GM12878 (cell line): ENCODE measurements around the gene DEK. TPM values are rescaled to one million over a fixed set of nuclear protein-coding genes. Genes with fewer than 3 reads are reported as not detected.
A peak's percentile ranks its signal among the peaks of the same experiment; 100 is the strongest.

Source experiments
- BHLHE40 ChIP-seq, 2 experiments: fragments of 450-650 bp in 1 of 2; IDR thresholded peaks; 2 replicates each; pipeline ENCODE4 v1.6.1; 2011 to 2017; ENCODE audit warnings: low read depth in 2 of 2, borderline replicate concordance in 1 of 2, improper control_type of control experiment in 1 of 2, low read length in 1 of 2, mild to moderate bottlenecking in 1 of 2
- CBX5 ChIP-seq: sonication (generic); IDR thresholded peaks from 2 replicates; pipeline ENCODE4 v1.6.1; 2016; ENCODE audit warnings: low read depth, moderate library complexity, mild to moderate bottlenecking, inconsistent platforms
- CEBPB ChIP-seq, 2 experiments: fragments of 150-350 bp in 1 of 2; IDR thresholded peaks; 2 replicates each; pipeline ENCODE4 v1.6.1; 2012 to 2014; ENCODE audit warnings: low read depth in 2 of 2, low read length in 2 of 2, borderline replicate concordance in 1 of 2, inconsistent platforms in 1 of 2
- CTCF ChIP-seq, 3 experiments: IDR thresholded peaks in 2 of 3; conservative IDR thresholded peaks in 1 of 3; 2 replicates each; pipeline ENCODE4 v1.5.1; 2011; ENCODE audit warnings: low read depth in 3 of 3, low read length in 3 of 3, mild to moderate bottlenecking in 3 of 3, control low read depth in 2 of 3, moderate library complexity in 2 of 3, inconsistent platforms in 1 of 3, mixed read lengths in 1 of 3; ENCODE audit not compliant: control insufficient read depth in 2 of 3, insufficient read depth in 1 of 3; ENCODE audit errors: extremely low read depth in 1 of 3
- ESRRA ChIP-seq: IDR thresholded peaks from 2 replicates; pipeline ENCODE4 v1.6.1; 2012; ENCODE audit warnings: mild to moderate bottlenecking, low read length, improper control_type of control experiment
- FOS ChIP-seq: IDR thresholded peaks from 3 replicates; pipeline ENCODE4 v1.6.1; 2011; ENCODE audit warnings: borderline replicate concordance; ENCODE audit not compliant: insufficient read length; ENCODE audit errors: extremely low read depth
- GABPA ChIP-seq: IDR thresholded peaks from 2 replicates; pipeline ENCODE4 v1.6.1; 2014; ENCODE audit warnings: antibody characterized with exemption, low read depth, mild to moderate bottlenecking, inconsistent platforms
- JUNB ChIP-seq: IDR thresholded peaks from 2 replicates; pipeline ENCODE4 v1.6.1; 2016; ENCODE audit warnings: antibody characterized with exemption, mild to moderate bottlenecking
- MEF2A ChIP-seq: IDR thresholded peaks from 2 replicates; pipeline ENCODE4 v1.6.1; 2011; ENCODE audit warnings: low read depth, mild to moderate bottlenecking, low read length, moderate library complexity; ENCODE audit not compliant: insufficient read depth
- MXI1 ChIP-seq: fragments of 150-350 bp; IDR thresholded peaks from 2 replicates; pipeline ENCODE4 v1.6.1; 2011; ENCODE audit warnings: low read depth, mild to moderate bottlenecking, inconsistent platforms, low read length, improper control_type of control experiment
- NFYA ChIP-seq: IDR thresholded peaks from 2 replicates; pipeline ENCODE4 v1.6.1; 2011; ENCODE audit warnings: low read depth, mild to moderate bottlenecking, low read length, improper control_type of control experiment, borderline replicate concordance
- NR2F1 ChIP-seq: fragments of 450-650 bp; conservative IDR thresholded peaks from 2 replicates; pipeline ENCODE4 v1.6.1; 2017; ENCODE audit warnings: mild to moderate bottlenecking
- POLR2A ChIP-seq: IDR thresholded peaks from 2 replicates; pipeline ENCODE4 v1.6.1; 2011; ENCODE audit warnings: low read depth, mild to moderate bottlenecking, low read length
- RBBP5 ChIP-seq: fragments of 200-600 bp; sonication (generic); conservative IDR thresholded peaks from 2 replicates; pipeline ENCODE4 v1.6.1; 2016
- SMAD5 ChIP-seq: IDR thresholded peaks from 2 replicates; pipeline ENCODE4 v1.6.1; 2016; ENCODE audit warnings: antibody characterized with exemption, low read depth
- TAF1 ChIP-seq: IDR thresholded peaks from 2 replicates; pipeline ENCODE4 v1.6.1; 2011; ENCODE audit warnings: mild to moderate bottlenecking, low read depth, low read length, borderline replicate concordance
- USF2 ChIP-seq: IDR thresholded peaks from 2 replicates; pipeline ENCODE4 v1.6.1; 2011; ENCODE audit warnings: low read depth, low read length, improper control_type of control experiment, borderline replicate concordance
- ZNF622 ChIP-seq: fragments of 450-650 bp; IDR thresholded peaks from 2 replicates; pipeline ENCODE4 v1.6.1; 2017; ENCODE audit warnings: mild to moderate bottlenecking, inconsistent platforms
- ZSCAN29 ChIP-seq: fragments of 450-650 bp; IDR thresholded peaks from 2 replicates; pipeline ENCODE4 v1.6.1; 2017; ENCODE audit warnings: mild to moderate bottlenecking, moderate library complexity
- polyA plus RNA-seq, 11 experiments: library from polyadenylated mRNA; depleted of rRNA in 4 of 11; unstranded in 6 of 11; stranded (reverse) in 5 of 11; fragments of >200 nt; fragmentation: Nextera tagmentation in 4 of 11; fragmentation: Illumina TruSeq in 1 of 11; extraction: Ambion mirVana in 4 of 11; extraction: Trizol in 1 of 11; gene quantifications; 1 replicate in 1 of 11; 2 replicates in 10 of 11; pipeline versions ENCODE4 v1.2.1 to v1.2.3, GENCODE V29; 2011 to 2016; ENCODE audit warnings: inconsistent platforms in 2 of 11, missing spikeins in 2 of 11, low read depth in 1 of 11
- total RNA-seq, 4 experiments: library from RNA; depleted of rRNA in 3 of 4; stranded (reverse); fragments of >200 nt in 3 of 4; fragmentation: Illumina TruSeq in 1 of 4; extraction: Trizol in 1 of 4; gene quantifications; 2 replicates each; pipeline versions ENCODE4 v1.2.1 to v1.2.3, GENCODE V29; 2013 to 2021
- TF ChIP-seq, protein P1 (sequence below): fragments of 450-650 bp; IDR thresholded peaks from 2 replicates; pipeline ENCODE4 v1.6.1; 2016; ENCODE audit warnings: mild to moderate bottlenecking
- TF ChIP-seq, protein P2 (sequence below): IDR thresholded peaks from 2 replicates; pipeline ENCODE4 v1.6.1; 2011; ENCODE audit warnings: borderline replicate concordance, low read depth, mild to moderate bottlenecking, moderate library complexity, mixed read lengths, low read length; ENCODE audit not compliant: insufficient read depth; ENCODE audit errors: extremely low read length
- TF ChIP-seq, protein P3 (sequence below): fragments of 450-650 bp; IDR thresholded peaks from 2 replicates; pipeline ENCODE4 v1.6.1; 2017; ENCODE audit warnings: mild to moderate bottlenecking
- TF ChIP-seq, protein P4 (sequence below): IDR thresholded peaks from 2 replicates; pipeline ENCODE4 v1.6.1; 2012; ENCODE audit warnings: low read length, inconsistent platforms

The DEK gene
- total and polyA plus RNA-seq, 10 of the 15 experiments (the other 5 are each of a cell fraction or from before 2014, with no cell fraction given) = 111 to 346 (median 196) TPM

GRCh38 chr6:18211338-18211737 lies 53.0 kb downstream of the DEK start (continued):
- TF ChIP-seq TAF1 = peak; percentile 65; the same call in 1 of the 2 replicates
- peak; percentile 84 to 86 for TF ChIP-seq BHLHE40 (IDR thresholded peaks at IDR 0.05; ENCODE audit: borderline replicate concordance in 1 of 2, low read depth in 2 of 2, low read length in 1 of 2)
- TF ChIP-seq MEF2A = peak; percentile 42; the same call in 1 of the 2 replicates
- TF ChIP-seq POLR2A = peak; percentile 68
- no peak for TF ChIP-seq CEBPB (IDR thresholded peaks at IDR 0.05; ENCODE audit: borderline replicate concordance in 1 of 2, low read depth in 2 of 2, low read length in 2 of 2)
- no peak; the same call in 1 of the 2 replicates for TF ChIP-seq USF2
- peak; percentile 57; the same call in 1 of the 2 replicates for TF ChIP-seq MXI1
- no peak for TF ChIP-seq FOS
- TF ChIP-seq ZSCAN29 = no peak
- no peak for TF ChIP-seq CTCF (IDR thresholded peaks at IDR 0.05 in 2 of 3, conservative IDR thresholded peaks at IDR 0.05 in 1 of 3; ENCODE audit: control insufficient read depth in 2 of 3, extremely low read depth in 1 of 3, insufficient read depth in 1 of 3, low read depth in 3 of 3, low read length in 3 of 3)
- TF ChIP-seq, protein P1, sequence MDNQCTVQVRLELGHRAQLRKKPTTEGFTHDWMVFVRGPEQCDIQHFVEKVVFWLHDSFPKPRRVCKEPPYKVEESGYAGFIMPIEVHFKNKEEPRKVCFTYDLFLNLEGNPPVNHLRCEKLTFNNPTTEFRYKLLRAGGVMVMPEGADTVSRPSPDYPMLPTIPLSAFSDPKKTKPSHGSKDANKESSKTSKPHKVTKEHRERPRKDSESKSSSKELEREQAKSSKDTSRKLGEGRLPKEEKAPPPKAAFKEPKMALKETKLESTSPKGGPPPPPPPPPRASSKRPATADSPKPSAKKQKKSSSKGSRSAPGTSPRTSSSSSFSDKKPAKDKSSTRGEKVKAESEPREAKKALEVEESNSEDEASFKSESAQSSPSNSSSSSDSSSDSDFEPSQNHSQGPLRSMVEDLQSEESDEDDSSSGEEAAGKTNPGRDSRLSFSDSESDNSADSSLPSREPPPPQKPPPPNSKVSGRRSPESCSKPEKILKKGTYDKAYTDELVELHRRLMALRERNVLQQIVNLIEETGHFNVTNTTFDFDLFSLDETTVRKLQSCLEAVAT = peak; percentile 76
- TF ChIP-seq, protein P2, sequence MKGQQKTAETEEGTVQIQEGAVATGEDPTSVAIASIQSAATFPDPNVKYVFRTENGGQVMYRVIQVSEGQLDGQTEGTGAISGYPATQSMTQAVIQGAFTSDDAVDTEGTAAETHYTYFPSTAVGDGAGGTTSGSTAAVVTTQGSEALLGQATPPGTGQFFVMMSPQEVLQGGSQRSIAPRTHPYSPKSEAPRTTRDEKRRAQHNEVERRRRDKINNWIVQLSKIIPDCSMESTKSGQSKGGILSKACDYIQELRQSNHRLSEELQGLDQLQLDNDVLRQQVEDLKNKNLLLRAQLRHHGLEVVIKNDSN = peak; percentile 57
- peak; percentile 80; the same call in 1 of the 2 replicates for TF ChIP-seq CBX5
- no peak for TF ChIP-seq NFYA
- peak; percentile 25 for TF ChIP-seq JUNB
- TF ChIP-seq SMAD5 = no peak
- TF ChIP-seq ZNF622 = no peak
- TF ChIP-seq, protein P3, sequence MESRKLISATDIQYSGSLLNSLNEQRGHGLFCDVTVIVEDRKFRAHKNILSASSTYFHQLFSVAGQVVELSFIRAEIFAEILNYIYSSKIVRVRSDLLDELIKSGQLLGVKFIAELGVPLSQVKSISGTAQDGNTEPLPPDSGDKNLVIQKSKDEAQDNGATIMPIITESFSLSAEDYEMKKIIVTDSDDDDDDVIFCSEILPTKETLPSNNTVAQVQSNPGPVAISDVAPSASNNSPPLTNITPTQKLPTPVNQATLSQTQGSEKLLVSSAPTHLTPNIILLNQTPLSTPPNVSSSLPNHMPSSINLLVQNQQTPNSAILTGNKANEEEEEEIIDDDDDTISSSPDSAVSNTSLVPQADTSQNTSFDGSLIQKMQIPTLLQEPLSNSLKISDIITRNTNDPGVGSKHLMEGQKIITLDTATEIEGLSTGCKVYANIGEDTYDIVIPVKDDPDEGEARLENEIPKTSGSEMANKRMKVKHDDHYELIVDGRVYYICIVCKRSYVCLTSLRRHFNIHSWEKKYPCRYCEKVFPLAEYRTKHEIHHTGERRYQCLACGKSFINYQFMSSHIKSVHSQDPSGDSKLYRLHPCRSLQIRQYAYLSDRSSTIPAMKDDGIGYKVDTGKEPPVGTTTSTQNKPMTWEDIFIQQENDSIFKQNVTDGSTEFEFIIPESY = no peak
- no peak for TF ChIP-seq RBBP5
- TF ChIP-seq, protein P4, sequence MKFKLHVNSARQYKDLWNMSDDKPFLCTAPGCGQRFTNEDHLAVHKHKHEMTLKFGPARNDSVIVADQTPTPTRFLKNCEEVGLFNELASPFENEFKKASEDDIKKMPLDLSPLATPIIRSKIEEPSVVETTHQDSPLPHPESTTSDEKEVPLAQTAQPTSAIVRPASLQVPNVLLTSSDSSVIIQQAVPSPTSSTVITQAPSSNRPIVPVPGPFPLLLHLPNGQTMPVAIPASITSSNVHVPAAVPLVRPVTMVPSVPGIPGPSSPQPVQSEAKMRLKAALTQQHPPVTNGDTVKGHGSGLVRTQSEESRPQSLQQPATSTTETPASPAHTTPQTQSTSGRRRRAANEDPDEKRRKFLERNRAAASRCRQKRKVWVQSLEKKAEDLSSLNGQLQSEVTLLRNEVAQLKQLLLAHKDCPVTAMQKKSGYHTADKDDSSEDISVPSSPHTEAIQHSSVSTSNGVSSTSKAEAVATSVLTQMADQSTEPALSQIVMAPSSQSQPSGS = no peak; the same call in 1 of the 2 replicates
- no peak for TF ChIP-seq ESRRA
- no peak for TF ChIP-seq NR2F1
- no peak for TF ChIP-seq GABPA
